Hepatocyte (in vitro differentiated cells): ENCODE data around the gene CCL24. TPM values are rescaled to one million over a fixed set of nuclear protein-coding genes. Genes with fewer than 3 reads are reported as not detected.
"Not testable (repeated sequence)": the region's sequence is repeated elsewhere in the genome, so short reads cannot be mapped to it uniquely, and the experiment has no call there.

Experiments used
- DNase-seq: peaks from one replicate; pipeline ENCODE4 v3.0.0-alpha.2; 2016; ENCODE audit warnings: low spot score
- H2AFZ ChIP-seq: fragments of 200-600 bp; sonication (generic); 2 replicates; pipeline ENCODE4 v1.6.0; 2016; ENCODE audit warnings: antibody characterized with exemption, mild to moderate bottlenecking
- H3K27ac ChIP-seq: fragments of 200-600 bp; sonication (generic); 2 replicates; pipeline ENCODE4 v1.5.1; 2016; ENCODE audit warnings: mild to moderate bottlenecking
- H3K27me3 ChIP-seq: fragments of 200-600 bp; sonication (generic); 2 replicates; pipeline ENCODE4 v1.6.1; 2016
- H3K36me3 ChIP-seq: fragments of 200-600 bp; sonication (generic); replicated peaks from 2 replicates; pipeline ENCODE4 v1.5.1; 2016; ENCODE audit warnings: low read depth; ENCODE audit not compliant: insufficient read depth
- H3K4me1 ChIP-seq: fragments of 200-600 bp; sonication (generic); 2 replicates; pipeline ENCODE4 v1.5.1; 2016; ENCODE audit warnings: mild to moderate bottlenecking, moderate library complexity; ENCODE audit not compliant: insufficient read depth
- H3K4me2 ChIP-seq: fragments of 200-600 bp; sonication (generic); 2 replicates; pipeline ENCODE4 v1.6.0; 2016
- H3K4me3 ChIP-seq: fragments of 200-600 bp; sonication (generic); 2 replicates; pipeline ENCODE4 v1.5.1; 2016; ENCODE audit warnings: mild to moderate bottlenecking
- H3K79me2 ChIP-seq: fragments of 200-600 bp; sonication (generic); 2 replicates; pipeline ENCODE4 v1.6.0; 2017; ENCODE audit warnings: mild to moderate bottlenecking
- H3K9me2 ChIP-seq: fragments of 200-600 bp; sonication (generic); replicated peaks from 2 replicates; pipeline ENCODE4 v1.6.0; 2017; ENCODE audit warnings: mild to moderate bottlenecking; ENCODE audit not compliant: insufficient read depth
- H3K9me3 ChIP-seq: fragments of 200-600 bp; sonication (generic); 2 replicates; pipeline ENCODE4 v1.5.1; 2016; ENCODE audit warnings: low read depth, mild to moderate bottlenecking
- H4K20me1 ChIP-seq: fragments of 200-600 bp; sonication (generic); 2 replicates; pipeline ENCODE4 v1.6.0; 2016; ENCODE audit warnings: mild to moderate bottlenecking; ENCODE audit not compliant: insufficient read depth, poor library complexity, severe bottlenecking
- CTCF ChIP-seq: fragments of 200-600 bp; sonication (generic); IDR thresholded peaks from 2 replicates; pipeline ENCODE4 v1.5.1; 2016; ENCODE audit warnings: antibody characterized with exemption, mild to moderate bottlenecking; ENCODE audit not compliant: poor library complexity
- EZH2 ChIP-seq: fragments of 200-600 bp; sonication (generic); IDR thresholded peaks from 2 replicates; pipeline ENCODE4 v1.6.1; 2016; ENCODE audit warnings: antibody characterized with exemption, mild to moderate bottlenecking, borderline replicate concordance
- EZH2phosphoT487 ChIP-seq: fragments of 200-600 bp; sonication (generic); IDR thresholded peaks from one replicate; pipeline ENCODE4 v1.6.1; 2018; ENCODE audit warnings: antibody characterized with exemption, mild to moderate bottlenecking, low read depth, moderate library complexity; ENCODE audit not compliant: unreplicated experiment, severe bottlenecking
- WGBS: methylation state at CpG from one replicate; pipeline ENCODE4 v1.1.6; 2016; ENCODE audit warnings: low lambda C conversion rate; ENCODE audit errors: missing lambda C conversion rate; 5-methylcytosine and 5-hydroxymethylcytosine counted together
- polyA plus RNA-seq: library from polyadenylated mRNA; unstranded; fragments of >200 nt; fragmentation: Nextera tagmentation; extraction: Ambion mirVana; gene quantifications from 2 replicates; pipeline ENCODE4 v1.2.1, GENCODE V29; 2016
- total RNA-seq: library from RNA; depleted of rRNA; stranded (reverse); fragments of >200 nt; gene quantifications from 2 replicates; pipeline ENCODE4 v1.2.3, GENCODE V29; 2014

Gene CCL24
- total and polyA plus RNA-seq, 2 experiments from 2014 or later = not detected

- Histone ChIP-seq H4K20me1 (no peaks in the 10 kb centered on the region), H3K79me2 (no peaks in the 10 kb centered on the region), H3K36me3 (no peaks in the 10 kb centered on the region), H2AFZ (no peak overlapping the region), H3K4me3 (no peak overlapping the region), H3K4me2 (no peak overlapping the region), H3K27ac (no peak overlapping the region), H3K27me3 (no peaks in the 10 kb centered on the region), H3K9me2 (no peaks in the 10 kb centered on the region), H3K9me3 (no peaks in the 10 kb centered on the region), H3K4me1 (no peaks in the 10 kb centered on the region)
- no peak for DNase-seq
- TF ChIP-seq EZH2phosphoT487 = no peak
- no peak for TF ChIP-seq EZH2
- TF ChIP-seq CTCF = no peak
- 87% methylated on average over 5 of the region's 5 CpGs for WGBS
Observed at GRCh38 chr7:75854233-75854632, 40.6 kb upstream of the CCL24 start.

- Histone ChIP-seq H3K36me3 (no peaks in the 10 kb centered on the region), H2AFZ (no peak overlapping the region), H3K4me2 (no peak overlapping the region), H3K9me2 (no peaks in the 10 kb centered on the region), H3K27me3 (no peaks in the 10 kb centered on the region), H3K27ac (no peak overlapping the region), H3K9me3 (no peaks in the 10 kb centered on the region), H4K20me1 (no peaks in the 10 kb centered on the region), H3K4me3 (no peak overlapping the region), H3K79me2 (no peaks in the 10 kb centered on the region), H3K4me1 (no peaks in the 10 kb centered on the region)
- TF ChIP-seq EZH2phosphoT487 = no peak
- no peak for TF ChIP-seq CTCF
- TF ChIP-seq EZH2 = no peak
- 92% methylated on average over 4 of the region's 4 CpGs for WGBS
- no peak for DNase-seq
Observed at GRCh38 chr7:75850235-75850634, 36.6 kb upstream of the CCL24 start.

- Histone ChIP-seq H3K36me3 (no peaks in the 10 kb centered on the region), H3K4me1 (no peaks in the 10 kb centered on the region), H3K9me3 (no peaks in the 10 kb centered on the region), H3K4me2 (no peak overlapping the region), H3K9me2 (no peaks in the 10 kb centered on the region), H2AFZ (no peak overlapping the region), H3K27me3 (no peaks in the 10 kb centered on the region), H3K4me3 (no peak overlapping the region), H3K79me2 (no peaks in the 10 kb centered on the region), H3K27ac (no peak overlapping the region), H4K20me1 (no peaks in the 10 kb centered on the region)
- WGBS = 84% methylated on average over 3 of the region's 3 CpGs
- TF ChIP-seq EZH2 (no peak), CTCF (no peak), EZH2phosphoT487 (no peak)
- DNase-seq = no peak
Observed at GRCh38 chr7:75849573-75849972, 36.0 kb upstream of the CCL24 start.

- H3K9me3 ChIP-seq = no peaks in the 10 kb centered on the region
- 83% methylated on average over 7 of the region's 7 CpGs for WGBS
- peaks cover 10% of the 10 kb centered on the region for H3K4me1 ChIP-seq
- H4K20me1 ChIP-seq = no peaks in the 10 kb centered on the region
- no peak overlapping the region for H2AFZ ChIP-seq
- DNase-seq = no peak
- no peaks in the 10 kb centered on the region for H3K9me2 ChIP-seq
- no peaks in the 10 kb centered on the region for H3K36me3 ChIP-seq
- no peaks in the 10 kb centered on the region for H3K79me2 ChIP-seq
- H3K4me3 ChIP-seq = no peak overlapping the region
- H3K27me3 ChIP-seq = no peaks in the 10 kb centered on the region
- H3K27ac ChIP-seq = no peak overlapping the region
- H3K4me2 ChIP-seq = no peak overlapping the region
- TF ChIP-seq EZH2 (no peak), EZH2phosphoT487 (no peak), CTCF (no peak)
Observed at GRCh38 chr7:75847707-75848106, 34.1 kb upstream of the CCL24 start.

GRCh38 chr7:75845132-75845531 lies 31.5 kb upstream of the CCL24 start:
- not testable (repeated sequence) for H3K79me2 ChIP-seq, H4K20me1 ChIP-seq, H3K4me3 ChIP-seq, H3K9me3 ChIP-seq, H2AFZ ChIP-seq, H3K4me2 ChIP-seq, H3K27me3 ChIP-seq, H3K9me2 ChIP-seq, H3K36me3 ChIP-seq, H3K27ac ChIP-seq, DNase-seq
- peaks cover 18% of the 10 kb centered on the region for H3K4me1 ChIP-seq
- WGBS = 90% methylated on average over 6 of the region's 6 CpGs
